BJ (cell line): Measurements from ENCODE around the gene P2RY14. TPM values are rescaled to one million over a fixed set of nuclear protein-coding genes. Genes with fewer than 3 reads are reported as not detected.

Source experiments
- CTCF ChIA-PET: fragments of 350-600 bp; formaldehyde crosslinking; extraction: SDS; loops from one replicate; lab custom pipeline; 2021; ENCODE audit warnings: antibody characterized with exemption, inconsistent platforms; lab: Yijun Ruan, JAX
- POLR2A ChIA-PET: fragments of 300-600 bp; sonication (Branson Sonifier 250); formaldehyde crosslinking; extraction: SDS; loops from one replicate; lab custom pipeline; 2021; ENCODE audit warnings: antibody characterized with exemption; lab: Charles Lee
- DNase-seq: peaks from one replicate; pipeline ENCODE4 v3.0.0-alpha.2; 2011; ENCODE audit warnings: low read depth
- H3K27me3 ChIP-seq: 2 replicates; pipeline ENCODE4 v1.6.0; 2011; ENCODE audit warnings: low read length; ENCODE audit not compliant: control insufficient read depth, insufficient read depth
- H3K36me3 ChIP-seq: 2 replicates; pipeline ENCODE4 v1.5.1; 2011; ENCODE audit warnings: low read length; ENCODE audit not compliant: control insufficient read depth, insufficient read depth
- H3K4me3 ChIP-seq: 2 replicates; pipeline ENCODE4 v1.5.1; 2011; ENCODE audit warnings: low read depth, mild to moderate bottlenecking, control low read depth, low read length
- polyA plus RNA-seq: library from polyadenylated mRNA; depleted of rRNA; stranded (reverse); fragments of >200 nt; gene quantifications from 2 replicates; pipeline ENCODE4 v1.2.3, GENCODE V29; 2011
- TF ChIP-seq, protein P1 (sequence below): IDR thresholded peaks from 2 replicates; pipeline ENCODE4 v1.5.1; 2011; ENCODE audit warnings: low read depth, mild to moderate bottlenecking, control low read depth, inconsistent platforms, low read length, moderate library complexity; ENCODE audit not compliant: insufficient read depth

Gene P2RY14
- polyA plus RNA-seq, 1 experiment, result not detected

DNA sequence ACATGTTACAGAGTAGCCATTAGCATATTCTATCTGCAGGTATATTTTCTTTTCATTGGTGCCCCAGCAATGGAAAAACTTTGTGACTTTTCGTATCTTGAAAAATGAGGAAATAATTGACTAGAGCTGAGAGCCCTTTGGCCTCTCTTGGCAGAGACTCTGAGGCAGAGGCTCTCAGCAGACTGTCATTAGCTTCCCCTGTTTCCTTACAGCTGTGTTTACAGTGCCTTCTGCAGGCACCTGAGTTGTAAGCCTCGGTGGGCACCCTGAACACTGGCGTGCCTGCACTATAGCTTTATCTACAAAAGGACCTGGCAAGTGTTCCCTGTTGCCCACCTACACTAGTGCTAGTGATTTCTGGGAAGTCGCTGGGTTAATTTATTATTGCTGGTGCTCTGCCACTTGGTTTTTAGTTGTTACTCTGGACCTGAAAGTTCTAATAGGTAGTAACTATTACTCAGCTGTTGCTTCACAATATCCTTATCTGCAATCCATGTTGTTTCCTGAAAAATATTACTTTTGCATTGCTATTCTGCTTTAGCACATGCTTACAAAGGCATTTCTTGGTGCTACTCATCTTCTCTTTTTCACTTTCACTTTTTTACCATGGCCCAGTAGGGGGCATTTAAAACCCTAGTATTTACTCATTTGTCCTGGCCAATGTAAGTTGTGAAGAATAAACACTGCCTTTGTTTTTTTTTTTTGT is 67.5 kb downstream of the P2RY14 start:
- H3K4me3 ChIP-seq, result no peak overlapping the region
- DNase-seq, result no peak
- H3K27me3 ChIP-seq, result no peaks in the 10 kb centered on the region
- ChIA-PET POLR2A (interaction anchor here (0.6 kb wide), 1 partner anchor 13 kb away, joined by 10 read pairs; no protein-coding TSS in a partner anchor), CTCF (interaction anchor here (0.8 kb wide), 1 partner anchor 18 kb away, joined by 3 read pairs; no protein-coding TSS in a partner anchor)
- TF ChIP-seq, protein P1, sequence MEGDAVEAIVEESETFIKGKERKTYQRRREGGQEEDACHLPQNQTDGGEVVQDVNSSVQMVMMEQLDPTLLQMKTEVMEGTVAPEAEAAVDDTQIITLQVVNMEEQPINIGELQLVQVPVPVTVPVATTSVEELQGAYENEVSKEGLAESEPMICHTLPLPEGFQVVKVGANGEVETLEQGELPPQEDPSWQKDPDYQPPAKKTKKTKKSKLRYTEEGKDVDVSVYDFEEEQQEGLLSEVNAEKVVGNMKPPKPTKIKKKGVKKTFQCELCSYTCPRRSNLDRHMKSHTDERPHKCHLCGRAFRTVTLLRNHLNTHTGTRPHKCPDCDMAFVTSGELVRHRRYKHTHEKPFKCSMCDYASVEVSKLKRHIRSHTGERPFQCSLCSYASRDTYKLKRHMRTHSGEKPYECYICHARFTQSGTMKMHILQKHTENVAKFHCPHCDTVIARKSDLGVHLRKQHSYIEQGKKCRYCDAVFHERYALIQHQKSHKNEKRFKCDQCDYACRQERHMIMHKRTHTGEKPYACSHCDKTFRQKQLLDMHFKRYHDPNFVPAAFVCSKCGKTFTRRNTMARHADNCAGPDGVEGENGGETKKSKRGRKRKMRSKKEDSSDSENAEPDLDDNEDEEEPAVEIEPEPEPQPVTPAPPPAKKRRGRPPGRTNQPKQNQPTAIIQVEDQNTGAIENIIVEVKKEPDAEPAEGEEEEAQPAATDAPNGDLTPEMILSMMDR, result 0 out of 2 replicates have a peak, but pooled peaks have one; percentile 8
- no peaks in the 10 kb centered on the region for H3K36me3 ChIP-seq

DNA sequence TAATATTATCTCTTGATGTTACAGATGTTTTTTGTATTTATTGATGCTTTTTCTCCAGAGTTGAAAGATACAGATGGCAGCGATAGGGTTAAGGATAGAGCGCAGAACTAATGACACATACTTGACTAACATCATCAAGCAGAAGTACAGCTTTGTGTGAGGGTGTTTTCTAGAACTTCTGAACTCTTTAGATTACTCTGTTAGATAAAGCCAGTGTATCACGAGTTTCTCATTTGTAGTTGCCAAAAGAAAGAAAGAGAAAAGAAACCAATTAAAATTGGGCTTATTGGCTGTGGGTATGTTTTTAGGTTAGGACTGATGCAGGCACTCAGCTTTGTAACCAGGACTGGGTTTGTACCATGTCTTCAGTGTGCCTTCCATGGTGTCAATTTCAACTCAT is 68.7 kb downstream of the P2RY14 start:
- TF ChIP-seq, protein P1, result no peak
- no peak for DNase-seq
- Histone ChIP-seq H3K27me3 (no peaks in the 10 kb centered on the region), H3K4me3 (no peak overlapping the region), H3K36me3 (no peaks in the 10 kb centered on the region)
- ChIA-PET CTCF (no interaction called here), POLR2A (no interaction called here)

DNA sequence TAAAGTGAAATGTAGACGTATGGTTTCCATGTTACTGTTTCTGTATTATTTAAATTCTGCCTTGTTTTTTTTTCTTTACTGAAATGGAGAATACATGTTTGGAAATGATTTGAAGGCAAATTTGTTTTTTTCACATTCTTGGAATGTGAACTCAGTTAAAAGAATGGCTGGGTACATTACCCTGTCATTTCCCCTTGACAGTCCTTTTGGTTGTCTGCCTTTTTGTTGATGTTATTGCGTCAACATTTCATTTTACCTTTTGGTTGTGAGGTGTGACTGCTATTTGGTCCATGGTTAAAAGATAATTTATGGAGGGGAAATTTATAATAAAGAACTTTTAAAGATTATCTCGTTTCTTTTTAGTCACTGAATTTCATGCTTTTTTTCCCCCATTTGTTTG is 72.1 kb downstream of the P2RY14 start:
- no peak for DNase-seq
- Histone ChIP-seq H3K36me3 (no peaks in the 10 kb centered on the region), H3K4me3 (no peak overlapping the region), H3K27me3 (no peaks in the 10 kb centered on the region)
- ChIA-PET CTCF (no interaction called here), POLR2A (interaction anchor here (0.6 kb wide), 1 partner anchor 11 kb away, joined by 7 read pairs; no protein-coding TSS in a partner anchor)
- TF ChIP-seq, protein P1, result no peak

DNA sequence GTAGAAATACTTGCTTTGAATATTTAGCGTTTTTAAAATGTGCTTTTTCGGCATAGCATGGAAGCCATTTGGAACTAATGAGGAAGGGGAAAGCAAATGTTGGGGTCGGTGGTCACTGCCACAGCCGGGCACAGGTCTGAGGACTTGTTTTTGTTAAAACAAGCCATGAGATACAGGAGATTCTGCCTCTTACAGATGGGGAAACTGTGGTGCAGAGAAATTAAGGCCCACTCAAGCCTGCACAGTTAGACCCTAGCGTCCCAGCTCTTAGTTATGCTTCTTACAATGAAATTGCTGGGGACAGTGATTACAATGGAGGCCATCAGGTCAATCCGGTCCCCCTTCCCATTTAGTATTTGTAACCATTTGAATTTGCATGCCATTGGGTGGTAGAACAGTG is 72.9 kb downstream of the P2RY14 start:
- no peak overlapping the region for H3K4me3 ChIP-seq
- ChIA-PET CTCF (no interaction called here), POLR2A (no interaction called here)
- no peaks in the 10 kb centered on the region for H3K27me3 ChIP-seq
- no peaks in the 10 kb centered on the region for H3K36me3 ChIP-seq
- no peak for DNase-seq
- TF ChIP-seq, protein P1, result no peak

DNA sequence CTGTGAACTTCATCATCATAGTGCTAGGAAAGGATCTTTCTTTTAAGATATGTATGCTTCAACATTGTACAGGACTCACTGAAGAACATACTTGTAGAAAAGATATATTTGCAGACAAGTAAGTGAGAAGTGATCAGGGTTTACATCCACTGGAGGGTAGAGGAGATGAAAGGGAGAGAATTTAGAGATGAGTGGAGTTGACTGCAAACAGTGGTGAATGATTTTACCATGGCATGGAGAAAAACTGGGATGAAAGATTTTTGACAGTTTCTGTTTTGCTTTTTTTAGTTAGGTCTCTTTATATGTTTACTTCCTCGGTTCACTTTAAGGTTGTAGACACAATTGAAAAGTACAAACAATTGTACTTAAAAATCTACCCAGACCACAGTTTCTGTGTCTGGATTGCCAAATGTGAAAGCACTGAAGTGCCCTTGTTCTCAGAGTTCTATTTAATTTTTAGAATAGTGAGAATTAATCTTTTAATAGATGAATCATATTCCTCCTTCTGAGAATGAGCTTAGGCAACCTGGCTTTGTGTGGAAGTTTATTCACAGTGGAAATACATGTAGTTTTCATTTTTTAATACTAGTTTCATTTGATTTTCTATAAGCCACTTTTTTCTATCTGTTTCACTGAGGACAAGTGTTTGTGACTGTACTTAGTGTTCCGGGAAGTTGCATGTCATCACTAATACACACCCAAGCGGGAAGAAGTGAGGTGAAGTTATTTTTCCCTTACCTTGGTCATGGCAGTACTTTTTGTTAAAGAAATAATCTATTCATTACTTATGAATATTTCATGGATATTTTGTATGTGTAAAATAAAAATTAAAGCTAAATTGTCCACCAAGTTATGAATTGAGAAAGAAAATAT is 73.6 kb downstream of the P2RY14 start:
- Histone ChIP-seq H3K36me3 (no peaks in the 10 kb centered on the region), H3K27me3 (no peaks in the 10 kb centered on the region), H3K4me3 (no peak overlapping the region)
- TF ChIP-seq, protein P1, result no peak
- ChIA-PET CTCF (no interaction called here), POLR2A (no interaction called here)
- DNase-seq, result no peak
